Esophagus muscularis mucosa (tissue), 4 donors: ENCODE measurements around the gene NXPH3.

Experiments used
- EP300 ChIP-seq: sonication (generic); formaldehyde crosslinking; IDR thresholded peaks from one replicate; pipeline ENCODE4 v1.6.1; 2017; ENCODE audit warnings: antibody characterized with exemption
- POLR2A ChIP-seq: fragments of 450-650 bp; IDR thresholded peaks from one replicate; pipeline ENCODE4 v1.6.1; 2017; ENCODE audit warnings: antibody characterized with exemption, moderate library complexity, mild to moderate bottlenecking, low read depth
- POLR2AphosphoS5 ChIP-seq, 2 donors: sonication (generic); formaldehyde crosslinking; IDR thresholded peaks; one replicate each; pipeline ENCODE4 v1.6.1; 2017; ENCODE audit warnings: antibody characterized with exemption in 2 of 2
- TF ChIP-seq, protein P1 (sequence below), 3 experiments: fragments of 200-600 bp in 2 of 3; fragments of 450-650 bp in 1 of 3; sonication (generic) in 2 of 3; IDR thresholded peaks; one replicate each; pipeline ENCODE4 v1.5.1; 2017 to 2019; ENCODE audit warnings: antibody characterized with exemption in 3 of 3, mild to moderate bottlenecking in 2 of 3, moderate library complexity in 1 of 3

DNA sequence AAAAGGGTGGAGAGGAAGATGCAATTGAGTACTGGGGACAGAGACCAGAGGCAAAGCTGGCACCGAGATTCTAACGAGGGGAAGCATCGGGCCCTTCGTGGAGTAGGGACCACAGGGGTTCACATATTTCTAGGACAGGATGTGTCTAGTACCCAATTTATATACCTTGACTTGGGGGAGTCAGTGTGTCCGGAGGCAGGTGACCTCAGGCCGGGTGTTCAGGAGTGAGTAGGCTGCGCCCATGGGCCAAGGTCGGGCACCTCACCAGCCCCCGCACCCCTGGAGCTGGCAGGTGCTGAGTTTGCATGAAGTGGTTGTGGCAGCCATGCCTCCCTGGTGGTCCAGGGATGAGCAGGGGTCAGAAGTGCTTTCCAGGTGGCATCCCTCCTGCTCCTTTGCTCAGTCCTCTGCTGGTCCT lies 8.6 kb upstream of the NXPH3 start:
- no peak for TF ChIP-seq POLR2A
- TF ChIP-seq, protein P1, sequence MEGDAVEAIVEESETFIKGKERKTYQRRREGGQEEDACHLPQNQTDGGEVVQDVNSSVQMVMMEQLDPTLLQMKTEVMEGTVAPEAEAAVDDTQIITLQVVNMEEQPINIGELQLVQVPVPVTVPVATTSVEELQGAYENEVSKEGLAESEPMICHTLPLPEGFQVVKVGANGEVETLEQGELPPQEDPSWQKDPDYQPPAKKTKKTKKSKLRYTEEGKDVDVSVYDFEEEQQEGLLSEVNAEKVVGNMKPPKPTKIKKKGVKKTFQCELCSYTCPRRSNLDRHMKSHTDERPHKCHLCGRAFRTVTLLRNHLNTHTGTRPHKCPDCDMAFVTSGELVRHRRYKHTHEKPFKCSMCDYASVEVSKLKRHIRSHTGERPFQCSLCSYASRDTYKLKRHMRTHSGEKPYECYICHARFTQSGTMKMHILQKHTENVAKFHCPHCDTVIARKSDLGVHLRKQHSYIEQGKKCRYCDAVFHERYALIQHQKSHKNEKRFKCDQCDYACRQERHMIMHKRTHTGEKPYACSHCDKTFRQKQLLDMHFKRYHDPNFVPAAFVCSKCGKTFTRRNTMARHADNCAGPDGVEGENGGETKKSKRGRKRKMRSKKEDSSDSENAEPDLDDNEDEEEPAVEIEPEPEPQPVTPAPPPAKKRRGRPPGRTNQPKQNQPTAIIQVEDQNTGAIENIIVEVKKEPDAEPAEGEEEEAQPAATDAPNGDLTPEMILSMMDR (IDR thresholded peaks at IDR 0.05) = no peak
- TF ChIP-seq EP300 = no peak
- TF ChIP-seq POLR2AphosphoS5 (IDR thresholded peaks at IDR 0.05) = no peak
